Measurements from ENCODE around the gene ANO3.

The ANO3 gene

GRCh38 chr11:26676641-26677040 is 344.7 kb downstream of the ANO3 start:
- no peak for DNase-seq (ENCODE audit: low read depth)
- H3K4me3 ChIP-seq (ENCODE audit: low read length), result no peak overlapping the region
- TF ChIP-seq CTCF (conservative IDR thresholded peaks at IDR 0.05; ENCODE audit: low read length), result no peak

GRCh38 chr11:26677566-26677965 is 345.6 kb downstream of the ANO3 start:
- TF ChIP-seq CTCF (conservative IDR thresholded peaks at IDR 0.05; ENCODE audit: low read length), result no peak
- DNase-seq (ENCODE audit: low read depth), result no peak
- no peak overlapping the region for H3K4me3 ChIP-seq (ENCODE audit: low read length)

- no peak for TF ChIP-seq CTCF (conservative IDR thresholded peaks at IDR 0.05; ENCODE audit: low read length)
- no peak for DNase-seq (ENCODE audit: low read depth)
- no peak overlapping the region for H3K4me3 ChIP-seq (ENCODE audit: low read length)
These were observed 355.4 kb downstream of the ANO3 start for GRCh38 chr11:26687351-26687750.

DNA sequence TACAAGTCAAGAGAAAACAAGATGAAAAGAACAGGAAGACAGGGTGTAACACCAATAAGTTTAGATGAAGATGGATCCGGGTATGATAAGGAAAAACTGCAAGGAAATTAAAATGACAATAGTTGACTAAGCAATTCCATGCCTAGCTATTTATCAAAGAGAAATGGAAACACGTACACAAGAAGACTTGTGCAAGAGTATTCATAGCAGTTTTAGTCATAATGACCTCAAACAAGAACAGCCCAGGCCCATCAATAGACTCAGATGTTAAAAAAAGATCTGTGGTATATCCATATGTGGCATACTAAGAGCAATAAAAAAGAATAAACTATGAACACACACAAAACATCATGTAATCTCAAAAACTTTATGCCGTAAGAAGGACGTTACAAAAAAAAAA is 356.8 kb downstream of the ANO3 start:
- no peak overlapping the region for H3K4me3 ChIP-seq (ENCODE audit: low read length)
- no peak for TF ChIP-seq CTCF (conservative IDR thresholded peaks at IDR 0.05; ENCODE audit: low read length)
- DNase-seq (ENCODE audit: low read depth), result no peak

DNA sequence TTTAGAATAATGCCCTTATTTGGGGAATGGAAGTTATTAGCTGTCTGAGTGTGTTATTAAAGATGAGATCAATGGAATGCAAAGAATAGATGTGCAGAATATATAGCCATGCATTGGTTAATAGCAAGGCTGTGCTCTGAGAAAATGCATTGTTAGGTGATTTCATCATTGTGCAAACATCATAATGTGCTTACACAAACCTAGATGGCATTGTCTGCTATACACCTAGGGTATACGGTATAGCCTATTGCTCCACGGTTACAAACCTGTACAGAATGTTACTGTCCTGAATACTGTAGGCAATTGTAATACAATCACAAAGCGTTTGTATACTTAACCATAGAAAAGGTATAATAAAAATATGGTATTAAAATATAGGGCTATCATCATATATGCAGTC is 364.4 kb downstream of the ANO3 start:
- TF ChIP-seq CTCF (conservative IDR thresholded peaks at IDR 0.05; ENCODE audit: low read length), result no peak
- no peak for DNase-seq (ENCODE audit: low read depth)
- H3K4me3 ChIP-seq (ENCODE audit: low read length), result no peak overlapping the region

DNA sequence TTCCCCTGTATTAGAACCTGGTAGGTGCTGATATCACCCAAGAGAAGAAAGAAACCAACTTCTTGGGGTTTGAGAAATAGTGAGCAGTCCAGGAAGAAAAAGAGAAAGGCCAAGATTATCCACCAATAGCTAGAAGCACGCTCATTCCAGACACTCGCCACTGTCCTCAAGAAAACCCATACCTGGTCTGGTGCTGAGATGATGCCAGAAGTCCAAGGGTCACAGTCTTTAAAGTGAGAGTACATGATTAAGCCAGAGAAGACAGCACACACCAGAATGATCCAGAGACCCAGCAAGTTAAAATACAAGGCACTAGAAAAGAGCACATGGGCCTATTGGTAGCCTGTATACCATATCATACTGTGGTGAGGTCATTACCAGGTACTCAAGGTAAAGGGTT is 366.3 kb downstream of the ANO3 start:
- no peak for TF ChIP-seq CTCF (conservative IDR thresholded peaks at IDR 0.05; ENCODE audit: low read length)
- no peak overlapping the region for H3K4me3 ChIP-seq (ENCODE audit: low read length)
- no peak for DNase-seq (ENCODE audit: low read depth)

GRCh38 chr11:26700574-26701235 is 368.8 kb downstream of the ANO3 start:
- H3K4me3 ChIP-seq (ENCODE audit: low read length), result no peak overlapping the region
- no peak for TF ChIP-seq CTCF (conservative IDR thresholded peaks at IDR 0.05; ENCODE audit: low read length)
- DNase-seq (ENCODE audit: low read depth), result no peak

Data from AG10803 (cell line).